GM19043 (cell line): ENCODE data around the gene GP1BB.
"Not testable (repeated sequence)": the region's sequence is repeated elsewhere in the genome, so short reads cannot be mapped to it uniquely, and the experiment has no call there.

ENCODE experiments used
- ATAC-seq: cut with Tn5 transposase; IDR thresholded peaks from one replicate; pipeline ENCODE4 v1.9.1; 2021; ENCODE audit warnings: low read depth; ENCODE audit not compliant: unreplicated experiment

The GP1BB gene

DNA sequence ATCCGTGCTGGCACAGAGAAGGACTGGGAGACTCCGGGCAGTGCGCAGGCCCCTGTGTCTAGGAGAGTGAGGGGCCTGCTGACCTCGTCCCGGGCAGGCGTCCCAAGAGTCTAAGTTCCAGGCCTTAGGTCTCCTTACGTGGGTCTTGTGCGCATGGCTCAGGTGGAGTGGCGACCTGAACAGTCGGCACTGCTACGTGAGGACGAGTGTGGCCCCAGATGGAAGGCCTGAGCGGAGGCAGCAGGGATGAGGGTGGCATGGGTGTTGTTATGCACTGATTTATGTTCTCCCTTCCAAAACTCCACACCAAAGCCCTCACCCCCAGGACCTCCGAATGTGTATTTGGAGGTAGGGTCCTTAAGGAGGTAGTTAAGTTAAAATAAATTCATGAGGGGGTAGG lies 29.8 kb upstream of the GP1BB start:
- no peak for ATAC-seq

DNA sequence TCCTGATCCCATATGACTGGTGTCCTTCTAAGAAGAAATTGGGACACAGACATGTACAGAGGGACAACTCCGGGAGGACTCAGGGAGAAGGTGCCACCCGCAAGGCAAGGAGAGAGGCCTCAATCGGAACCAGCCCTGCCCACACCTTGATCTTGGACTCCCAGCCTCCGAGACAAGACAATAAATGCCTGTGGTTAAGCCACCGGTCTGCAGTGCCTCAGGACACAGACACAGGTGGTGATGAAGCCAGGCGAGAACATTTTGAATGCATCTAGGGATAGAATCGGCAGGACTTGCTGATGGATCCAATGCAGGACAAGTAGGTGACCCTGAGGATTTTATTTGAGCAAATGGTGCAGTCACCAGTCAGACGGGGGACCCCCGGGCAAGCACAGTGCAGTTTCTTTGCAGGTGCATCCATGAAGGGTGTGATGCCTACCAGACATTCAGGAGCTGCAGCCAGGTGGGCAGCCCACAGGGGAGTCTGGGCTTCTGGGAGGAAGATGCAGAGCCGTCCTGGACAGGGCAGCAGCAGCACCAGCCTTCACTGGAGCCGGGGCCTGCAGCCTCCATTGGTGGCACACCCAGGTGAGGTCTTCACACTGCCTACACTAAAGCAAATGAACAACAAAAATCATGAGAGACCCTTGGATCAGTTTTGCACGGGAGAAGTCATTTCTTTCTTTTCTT lies 29.2 kb upstream of the GP1BB start:
- ATAC-seq = no peak

DNA sequence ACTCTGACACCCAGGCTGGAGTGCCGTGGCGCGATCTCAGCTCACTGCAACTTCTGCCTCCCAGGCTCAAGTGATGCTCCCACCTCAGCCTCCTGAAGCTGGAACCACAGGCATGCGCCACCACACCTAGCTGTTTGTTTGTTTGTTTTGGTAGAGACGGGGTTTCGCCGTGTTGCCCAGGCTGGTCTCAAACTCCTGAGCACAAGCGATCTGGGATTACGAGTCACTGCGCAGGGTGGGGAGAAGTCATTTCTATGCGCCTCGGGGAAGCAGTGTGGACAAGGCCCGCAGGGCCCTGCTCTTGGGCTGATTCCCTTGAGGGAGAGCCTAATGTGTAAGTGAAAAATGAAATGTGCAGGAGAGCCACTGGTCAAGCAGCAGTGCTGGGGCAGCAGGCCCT lies 28.6 kb upstream of the GP1BB start:
- no peak for ATAC-seq

DNA sequence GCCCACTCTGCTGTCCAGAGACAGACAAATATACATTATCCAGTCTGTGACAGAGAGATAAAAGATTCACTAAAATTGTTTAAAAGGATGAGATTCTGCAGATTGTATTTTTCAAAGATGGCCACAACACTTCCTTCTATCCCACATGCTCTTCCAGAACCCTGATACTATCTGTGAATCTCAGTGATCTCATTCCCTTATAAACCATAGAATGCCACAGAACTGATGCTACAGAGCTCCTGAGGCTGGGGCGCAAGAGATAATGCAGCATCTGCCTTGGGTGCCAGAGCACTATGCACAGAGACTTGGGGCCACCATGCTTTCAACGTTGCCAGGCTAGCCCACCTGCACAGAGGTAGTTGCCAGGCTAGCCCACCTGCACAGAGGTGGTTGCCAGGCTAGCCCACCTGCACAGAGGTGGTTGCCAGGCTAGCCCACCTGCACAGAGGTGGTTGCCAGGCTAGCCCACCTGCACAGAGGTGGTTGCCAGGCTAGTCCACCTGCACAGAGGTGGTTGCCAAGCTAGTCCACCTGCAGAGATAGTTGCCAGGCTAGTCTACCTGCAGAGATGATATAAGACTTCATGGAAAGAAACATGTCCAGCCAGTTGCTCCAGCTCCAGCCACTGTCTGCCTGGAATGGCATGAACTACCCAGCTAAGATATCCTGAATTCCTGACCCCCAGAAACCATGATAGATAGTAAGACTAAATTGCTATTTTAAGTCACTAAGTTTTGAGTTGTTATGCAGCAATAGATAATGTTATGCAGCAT lies 26.6 kb upstream of the GP1BB start:
- no peak for ATAC-seq

DNA sequence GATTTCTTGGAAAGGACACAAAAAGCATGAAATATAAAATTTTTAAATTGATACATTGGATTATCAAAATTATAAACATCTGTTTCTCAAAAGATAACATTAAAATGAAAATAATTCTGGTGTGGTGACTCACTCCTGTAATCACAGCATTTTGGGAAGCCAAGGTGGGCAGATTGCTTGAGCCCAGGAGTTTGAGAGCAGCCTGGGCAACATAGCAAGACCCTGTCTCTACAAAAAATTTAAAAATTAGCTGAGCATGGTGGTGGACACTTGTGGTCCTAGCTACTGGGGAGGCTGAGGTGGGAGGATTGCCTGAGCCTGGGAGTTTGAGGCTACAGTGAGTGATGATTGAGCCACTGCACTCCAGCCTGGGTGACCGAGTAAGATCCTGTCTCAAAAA lies 25.5 kb upstream of the GP1BB start:
- ATAC-seq = not testable (repeated sequence)

DNA sequence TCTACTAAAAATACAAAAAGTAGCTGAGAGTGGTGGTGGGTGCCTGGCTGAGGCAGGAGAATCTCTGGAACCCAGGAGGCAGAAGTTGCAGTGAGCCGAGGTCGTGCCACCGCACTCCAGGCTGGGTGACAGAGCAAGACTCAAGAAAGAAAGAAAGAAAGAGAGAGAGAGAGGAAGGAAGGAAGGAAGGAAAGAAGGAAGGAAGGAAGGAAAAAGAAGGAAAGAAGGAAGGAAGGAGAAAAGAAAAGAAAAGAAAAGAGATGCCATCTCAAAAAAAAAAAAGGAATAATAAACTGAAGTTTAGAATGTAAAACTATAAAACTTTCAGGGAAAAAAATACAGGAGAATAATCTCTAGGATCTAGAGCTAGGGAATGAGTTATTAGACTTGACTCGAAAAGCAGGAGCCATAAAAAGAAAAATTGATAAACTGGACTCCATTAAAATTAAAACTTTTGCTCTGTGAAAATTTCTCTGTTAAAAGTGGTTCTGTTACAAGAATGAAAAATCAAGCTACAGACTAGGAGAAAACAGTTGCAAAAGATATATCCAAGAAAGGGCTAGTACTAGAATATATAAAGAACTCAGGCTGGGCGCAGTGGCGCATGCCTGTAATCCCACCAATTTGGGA lies 22.4 kb upstream of the GP1BB start:
- ATAC-seq = no peak

DNA sequence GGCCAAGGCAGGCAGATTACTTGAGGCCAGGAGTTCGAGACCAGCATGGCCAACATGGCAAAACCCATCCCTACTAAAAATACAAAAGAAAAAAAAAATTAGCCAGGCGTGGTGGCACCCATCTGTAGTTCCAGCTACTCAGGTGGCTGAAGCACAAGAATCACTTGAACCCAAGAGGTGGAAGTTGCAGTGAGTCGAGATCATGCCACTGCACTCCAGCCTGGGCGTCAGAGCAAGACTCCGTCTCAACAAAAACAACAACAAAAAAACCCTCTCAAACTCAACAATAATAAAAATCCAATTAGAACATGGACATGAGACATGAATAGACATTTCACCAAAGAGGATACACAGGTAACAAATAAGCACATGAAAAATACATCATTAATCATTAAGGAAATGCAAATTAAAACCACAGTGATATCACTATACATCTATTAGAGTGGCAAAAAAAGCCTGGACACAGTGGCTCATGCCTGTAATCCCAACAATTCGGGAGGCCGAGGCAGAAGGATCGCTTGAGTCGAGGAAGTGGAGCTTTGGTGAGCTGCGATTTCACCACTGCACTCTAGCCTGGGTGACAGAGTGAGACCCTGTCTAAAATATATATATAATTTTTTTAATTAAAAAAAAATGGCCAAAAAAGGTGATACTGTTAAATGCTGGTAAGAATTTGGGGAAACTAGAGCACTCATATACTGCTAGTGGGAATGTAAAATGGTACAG lies 21.8 kb upstream of the GP1BB start:
- no peak for ATAC-seq

DNA sequence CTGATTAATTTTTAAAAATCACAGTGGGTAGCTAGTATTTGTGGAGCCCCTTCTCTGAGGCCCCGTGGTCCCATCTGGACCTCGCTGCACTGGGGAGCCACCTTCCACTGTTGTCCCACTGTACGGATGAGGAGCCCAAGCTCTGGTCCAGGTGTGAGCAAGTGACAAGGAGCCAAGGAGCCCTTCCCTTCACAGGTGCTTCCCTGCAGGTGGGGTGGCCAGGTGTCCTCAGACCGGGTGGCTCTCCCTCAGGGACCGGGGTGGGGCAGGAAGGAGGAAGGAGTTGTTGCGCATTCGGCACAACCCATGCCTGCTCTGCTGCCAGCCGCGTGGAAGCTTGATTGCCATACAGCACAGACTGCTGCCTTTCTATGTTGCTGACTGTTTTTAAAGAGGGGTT lies 19.5 kb upstream of the GP1BB start:
- no peak for ATAC-seq

DNA sequence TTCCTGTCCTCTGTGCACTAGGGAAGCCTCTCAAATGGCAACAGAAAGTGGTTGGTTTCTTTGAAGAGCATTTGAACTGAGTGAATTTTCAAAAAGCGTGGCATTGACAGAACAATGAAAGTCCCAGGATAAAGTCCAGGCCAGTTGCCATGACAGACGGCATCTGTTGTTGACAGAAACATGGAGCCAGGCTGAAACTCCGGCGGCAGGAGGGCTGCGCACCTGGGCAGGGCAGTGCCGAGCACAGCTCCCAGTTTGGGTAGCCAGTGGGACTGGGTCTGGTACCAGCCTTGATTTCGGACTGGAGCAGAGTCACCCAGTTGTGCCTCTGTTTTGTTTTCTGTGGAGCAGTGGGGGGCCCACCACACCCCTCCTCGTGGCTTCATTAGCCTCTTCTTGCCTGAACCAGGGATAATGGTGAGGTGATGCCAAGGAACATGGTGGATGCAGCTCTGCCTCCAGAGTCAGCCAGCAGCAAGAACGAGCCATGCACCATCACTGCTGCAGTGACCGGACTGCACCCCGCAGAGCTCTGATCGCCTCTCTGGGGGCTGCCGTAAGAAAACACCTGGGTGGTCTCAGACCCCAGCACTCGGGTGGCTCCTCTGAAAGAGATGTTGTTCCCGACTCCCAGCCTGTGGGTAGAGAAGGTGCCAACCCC lies 18.9 kb upstream of the GP1BB start:
- no peak for ATAC-seq

DNA sequence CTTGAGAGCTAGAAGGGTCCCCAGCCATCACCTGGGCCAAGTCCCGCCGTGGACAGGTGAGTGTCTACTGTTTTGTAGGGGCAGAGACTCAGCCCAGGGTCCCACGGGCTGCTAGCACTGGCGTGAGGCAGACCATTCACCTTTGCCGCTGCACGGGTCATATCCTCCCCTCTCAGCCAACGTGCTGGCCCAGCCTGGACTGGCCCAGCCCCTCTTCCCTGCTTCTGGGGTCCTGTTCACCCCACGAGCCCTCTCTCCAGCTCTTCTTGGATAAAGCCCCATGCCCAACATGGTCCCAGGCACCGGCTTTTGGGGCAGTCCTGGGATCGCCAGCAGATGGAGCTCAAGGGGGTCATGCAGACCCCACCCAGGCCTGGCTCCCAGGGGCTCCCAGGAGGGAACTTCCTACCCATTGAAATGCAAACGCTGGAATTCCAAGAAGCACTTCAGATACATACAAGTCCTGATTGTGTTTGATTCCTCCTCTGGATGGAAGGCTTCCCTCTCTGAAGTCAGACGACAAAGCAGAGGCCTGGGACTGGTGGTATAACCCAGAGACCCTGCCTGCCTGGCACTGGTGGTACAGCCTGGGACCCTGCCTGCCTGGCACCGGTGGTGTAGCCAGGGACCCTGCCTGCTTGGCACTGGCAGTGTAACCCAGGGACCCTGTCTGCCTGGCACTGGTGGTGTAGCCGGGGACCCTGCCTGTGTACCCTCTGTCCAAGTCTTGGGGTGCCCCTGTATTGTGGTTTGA lies 18.0 kb upstream of the GP1BB start:
- no peak for ATAC-seq

DNA sequence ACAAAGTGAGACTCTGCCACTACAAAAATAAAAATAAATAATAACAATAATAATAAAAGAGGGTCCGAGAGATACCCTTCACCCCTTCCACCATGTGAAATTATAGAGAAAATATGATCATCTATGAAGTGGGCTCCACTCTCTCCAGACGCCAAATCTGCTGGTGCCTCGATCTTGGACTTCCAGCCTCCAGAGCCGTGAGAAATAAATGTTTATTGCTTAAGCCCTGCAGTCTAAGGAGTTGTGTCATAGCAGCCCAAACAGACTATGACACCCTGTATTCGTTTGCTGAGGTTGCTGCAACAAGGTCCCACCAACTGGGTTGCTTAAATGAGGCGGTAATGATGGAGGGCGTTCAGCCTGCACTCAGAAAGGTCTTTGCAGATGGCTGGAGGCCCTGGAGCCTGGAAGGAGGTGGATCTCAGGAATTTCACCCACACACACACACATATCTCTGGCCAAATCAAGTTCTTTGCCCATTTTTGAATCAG lies 16.6 kb upstream of the GP1BB start:
- ATAC-seq = no peak

DNA sequence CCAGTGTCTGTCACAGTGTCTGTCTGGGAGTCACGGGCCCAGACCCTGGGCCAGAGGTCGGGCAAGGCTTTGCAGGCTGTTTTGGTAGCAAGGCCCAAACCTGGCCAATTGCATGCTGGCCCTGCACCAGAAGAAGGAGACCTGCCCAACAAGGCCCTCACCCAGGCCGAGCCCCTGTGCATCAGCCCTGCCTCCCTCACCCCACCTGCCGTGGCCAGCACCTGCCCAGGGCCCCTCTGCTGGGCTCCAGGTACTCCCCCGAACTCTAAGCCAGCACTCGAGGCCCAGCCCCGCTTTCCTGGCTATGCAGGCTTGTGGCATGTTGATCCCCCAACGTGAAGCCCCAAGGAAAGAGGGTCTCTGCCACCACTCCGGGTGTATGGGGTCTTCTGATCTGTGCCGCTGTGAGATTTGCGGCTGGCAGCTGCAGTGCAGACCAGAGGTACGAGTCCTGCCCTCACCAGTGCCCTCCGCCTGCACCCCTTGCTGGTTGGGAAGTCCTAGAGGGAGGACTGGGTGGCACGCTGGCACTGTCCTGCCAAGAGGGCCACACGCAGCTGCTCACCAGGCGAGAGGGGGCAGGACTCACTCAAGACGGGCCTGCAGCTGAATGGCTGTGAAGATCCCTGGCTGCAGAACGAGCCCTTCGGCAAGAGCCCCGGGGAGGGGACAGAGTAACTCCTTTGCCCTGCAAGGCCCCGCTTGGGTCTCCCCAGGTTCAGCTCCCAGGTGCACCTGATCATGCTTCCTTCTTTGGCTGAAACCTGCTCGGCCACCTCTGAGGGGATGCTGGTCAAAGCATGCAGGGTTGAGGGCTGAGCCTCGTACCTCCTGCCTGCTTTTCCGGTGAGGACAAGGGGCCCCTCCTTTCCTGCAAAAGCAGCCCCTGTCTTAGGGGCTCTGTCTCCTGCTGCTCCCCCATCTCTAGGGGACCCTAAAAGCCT lies 15.7 kb upstream of the GP1BB start:
- ATAC-seq = no peak

DNA sequence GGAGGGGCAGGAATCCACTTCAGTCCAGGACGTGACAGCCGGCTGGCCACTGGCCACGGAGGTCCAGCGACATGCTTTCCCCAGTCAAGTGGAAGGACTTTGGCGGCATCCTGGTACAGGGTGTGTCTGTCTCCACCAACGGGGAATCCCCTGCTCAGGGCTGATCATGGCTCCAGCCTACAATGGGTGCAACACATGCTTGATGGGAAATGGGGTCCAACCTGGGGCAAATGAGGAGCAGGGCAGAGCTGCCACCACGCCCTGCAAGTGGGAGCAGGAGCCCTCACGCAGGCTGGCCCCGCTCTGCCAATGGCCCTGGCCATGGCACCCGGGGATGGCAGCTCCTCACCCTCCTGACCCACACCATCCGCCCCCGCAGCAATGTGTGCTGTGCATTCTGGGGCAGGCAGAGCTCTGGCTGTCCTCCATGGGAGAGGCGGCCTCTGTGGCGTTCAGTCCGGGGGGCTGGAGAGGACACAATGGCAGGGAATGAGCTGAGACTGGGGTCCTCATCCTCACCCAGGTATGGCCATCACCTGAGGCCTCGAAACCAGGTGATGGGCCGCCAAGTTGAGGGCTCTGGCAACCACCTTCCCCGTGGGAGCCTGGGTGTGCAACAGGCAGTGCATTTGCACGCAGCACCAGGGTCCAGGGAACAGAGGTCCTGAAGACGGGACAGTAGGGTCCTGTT lies 14.9 kb upstream of the GP1BB start:
- ATAC-seq = no peak

DNA sequence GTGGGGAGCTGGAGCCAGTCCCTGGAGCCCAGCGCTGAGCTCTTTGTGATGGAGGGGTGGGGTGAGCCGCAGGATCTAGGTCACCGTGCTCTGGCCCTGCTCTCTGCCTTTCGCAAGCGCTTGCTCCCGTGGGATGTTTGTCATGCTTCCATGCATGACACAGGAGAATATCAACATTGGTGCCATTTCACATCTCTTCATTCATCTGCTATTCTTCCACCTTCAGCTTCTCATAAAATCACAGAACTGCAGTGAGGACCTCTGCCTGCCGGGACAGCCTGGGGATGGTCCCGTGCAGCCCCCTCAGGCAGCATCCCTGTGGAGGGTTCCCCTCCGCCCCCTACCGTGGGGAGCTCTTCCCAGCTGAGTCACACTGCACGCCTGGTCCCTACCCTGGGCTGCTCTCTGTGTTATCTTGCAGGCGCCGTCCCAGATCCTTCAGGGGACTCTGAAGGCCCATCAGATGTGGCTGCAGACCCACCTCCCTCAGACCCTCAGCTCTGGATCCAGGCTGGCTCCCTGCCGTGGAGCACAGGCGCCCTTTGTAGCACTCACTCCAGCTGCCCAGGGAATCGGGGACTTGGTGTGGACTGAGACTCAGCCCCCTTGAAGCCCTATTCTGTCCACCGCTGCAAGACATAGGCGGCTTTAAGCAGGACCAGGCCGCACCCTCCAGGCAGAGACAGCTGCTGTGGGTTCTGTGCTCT lies 14.1 kb upstream of the GP1BB start:
- no peak for ATAC-seq

DNA sequence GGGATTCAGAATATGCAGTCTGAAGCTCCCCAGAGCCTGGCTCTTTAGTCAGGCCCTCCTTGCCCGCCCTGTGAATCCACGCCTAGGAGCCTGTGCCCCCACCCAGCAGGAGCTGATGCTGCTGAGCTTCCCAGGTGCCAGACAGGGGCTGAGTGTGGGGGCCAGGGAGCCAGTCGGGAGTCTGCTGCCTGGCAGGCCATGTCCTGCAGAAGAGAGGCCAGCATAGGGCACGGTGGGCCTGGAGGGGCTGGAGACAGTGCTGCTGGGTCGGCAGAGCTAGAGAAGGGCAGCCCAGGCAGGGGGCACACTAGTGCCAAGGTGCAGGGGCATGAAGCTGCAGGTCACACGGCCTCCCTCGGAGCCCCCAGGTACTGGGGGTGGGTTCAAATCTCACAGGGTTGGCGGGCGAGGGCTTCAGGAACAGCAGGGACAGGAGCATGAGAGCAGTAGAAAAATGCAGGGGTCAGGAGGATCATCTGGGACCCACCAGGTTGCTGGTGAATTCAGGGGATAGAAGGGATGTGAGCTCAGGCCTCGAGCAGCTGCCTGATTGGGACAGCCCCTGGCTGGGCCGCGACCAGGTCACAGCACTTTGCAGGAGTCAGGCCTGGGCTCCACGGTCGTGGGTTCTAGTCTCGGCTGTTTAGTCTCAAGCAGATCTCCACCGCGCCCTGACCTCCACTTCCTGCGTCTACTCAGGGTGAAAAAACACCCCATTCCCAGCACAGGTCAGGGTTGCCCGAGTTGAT lies 13.1 kb upstream of the GP1BB start:
- no peak for ATAC-seq

DNA sequence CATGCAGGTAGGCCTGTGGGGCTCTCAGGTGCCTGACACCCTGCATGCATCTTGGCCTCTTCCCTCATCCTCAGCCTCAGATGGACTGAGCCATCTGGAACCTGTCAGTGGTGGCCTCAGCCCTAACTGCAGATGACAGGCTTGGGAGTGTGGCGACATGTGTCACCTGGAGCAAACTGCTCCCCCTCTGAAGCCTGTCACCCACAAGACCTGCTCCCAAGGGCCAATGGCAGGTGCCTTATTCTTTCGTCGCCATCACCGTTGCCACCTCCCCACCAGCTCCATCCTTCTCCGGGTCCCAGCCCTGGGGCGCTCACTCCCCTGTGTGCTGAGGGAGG lies 12.6 kb upstream of the GP1BB start:
- ATAC-seq = no peak

DNA sequence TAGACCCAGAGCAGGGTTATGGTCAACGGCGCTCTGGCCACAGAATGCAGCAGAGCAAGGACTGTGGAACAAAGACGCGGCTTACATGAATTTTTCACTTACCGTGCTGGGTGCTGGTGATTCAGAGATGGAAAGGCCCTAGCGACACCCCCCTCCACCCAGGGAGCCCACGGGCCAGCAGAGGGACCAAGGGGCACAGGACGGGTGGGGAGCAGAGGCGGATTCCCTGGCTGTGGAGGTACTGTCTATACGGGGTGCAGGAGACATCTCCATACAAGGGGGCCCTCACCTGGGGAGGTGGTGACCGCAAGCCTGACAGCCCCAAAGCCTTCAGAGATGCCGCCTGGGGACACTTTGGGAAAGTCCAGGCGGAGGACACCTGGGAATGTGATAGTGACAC lies 10.1 kb upstream of the GP1BB start:
- no peak for ATAC-seq
